ENCODE results near the gene CEP70.
"Not testable (repeated sequence)": the region's sequence is repeated elsewhere in the genome, so short reads cannot be mapped to it uniquely, and the experiment has no call there.

Gene CEP70

DNA sequence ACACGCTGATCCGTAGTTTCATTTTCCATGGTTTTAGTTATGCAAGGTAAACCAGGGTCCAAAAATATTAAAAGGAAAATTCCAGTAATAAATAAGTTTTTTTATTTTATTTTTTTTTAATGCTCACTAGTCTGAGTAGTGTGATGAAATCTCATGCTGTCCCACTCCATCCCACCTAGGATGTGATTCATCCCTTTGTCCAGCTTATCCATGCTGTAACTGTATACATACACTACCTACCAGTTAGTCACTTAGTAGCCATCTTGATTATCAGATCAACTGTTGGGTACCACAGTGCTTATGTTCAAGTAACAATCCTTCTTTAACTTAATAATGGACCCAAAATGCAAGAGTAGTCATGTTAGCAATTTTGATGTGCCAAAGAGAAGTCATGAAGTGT is 84.5 kb downstream of the CEP70 start:
- DNase-seq = no peak

DNA sequence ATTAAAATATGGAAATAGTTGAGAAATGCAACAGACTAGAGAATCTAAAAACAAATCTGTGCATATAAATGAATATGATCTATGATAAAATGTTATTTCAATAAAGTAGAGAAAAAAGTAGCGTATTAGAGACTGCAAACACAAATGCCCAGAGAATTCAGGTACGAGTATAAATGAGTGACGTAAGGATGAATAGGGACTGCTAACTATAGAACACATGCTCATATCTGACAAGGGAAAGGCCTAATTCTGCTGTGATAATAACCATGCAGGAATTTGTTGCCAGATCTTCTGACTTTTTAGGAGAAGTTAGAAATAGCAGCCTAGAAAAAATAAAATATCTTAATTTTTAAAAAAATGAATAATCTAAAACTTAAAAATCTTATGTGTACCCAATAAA is 86.5 kb downstream of the CEP70 start:
- DNase-seq = no peak

DNA sequence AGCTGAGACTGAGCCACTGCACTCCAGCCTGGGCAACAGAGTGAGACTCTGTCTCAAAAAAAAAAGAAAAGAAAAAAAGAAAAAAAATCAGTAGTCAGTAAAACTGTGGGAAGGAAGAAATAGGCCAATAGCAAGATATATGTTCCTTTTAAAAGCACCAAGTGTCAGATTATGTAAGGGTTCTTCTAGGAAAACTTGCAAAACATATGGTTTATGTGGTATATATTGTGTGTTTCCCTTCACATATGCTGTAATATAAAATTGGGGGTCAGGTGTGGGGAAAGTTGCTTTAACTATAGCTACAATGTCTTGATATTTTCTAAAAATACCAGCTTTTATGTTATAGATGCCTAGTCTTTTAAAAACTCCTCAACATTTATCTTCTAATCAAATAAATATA is 95.1 kb downstream of the CEP70 start:
- no peak for DNase-seq

DNA sequence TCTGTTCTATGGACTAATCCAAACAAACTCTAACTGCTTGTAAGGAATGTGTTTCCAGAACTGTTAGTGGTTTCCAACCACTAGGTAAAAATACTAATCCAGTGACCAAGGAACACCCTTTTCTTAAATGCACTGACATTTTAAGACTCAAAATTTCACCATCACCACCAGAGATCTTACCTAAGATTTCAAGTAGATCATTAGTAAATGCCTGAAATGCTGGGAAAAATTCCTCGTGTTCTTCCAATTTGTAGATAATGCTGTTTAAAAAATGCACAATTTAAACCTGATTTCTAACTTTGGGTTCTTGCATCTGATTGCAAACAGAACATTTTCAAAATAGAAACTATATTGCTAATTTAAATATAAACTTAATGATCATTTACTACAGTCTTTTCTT is 96.2 kb downstream of the CEP70 start:
- no peak for DNase-seq

DNA sequence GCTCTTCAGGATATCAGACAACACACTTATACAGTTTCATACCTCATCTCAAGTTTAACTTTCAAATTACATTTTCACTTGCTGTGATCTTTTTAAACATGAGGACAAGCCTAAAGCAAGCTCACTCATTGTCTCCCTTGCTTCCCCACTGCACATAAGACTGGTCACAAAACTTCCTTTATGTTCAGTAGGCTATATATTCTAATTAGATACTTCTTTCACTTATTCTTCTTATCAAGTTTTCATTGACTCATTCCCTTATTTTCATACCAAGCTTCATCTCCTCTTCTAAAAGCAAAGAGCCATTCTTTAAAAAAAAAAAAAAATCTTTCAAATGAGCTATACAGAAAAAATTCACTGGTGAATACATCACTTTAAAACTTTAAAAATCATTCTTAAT is 97.0 kb downstream of the CEP70 start:
- no peak for DNase-seq

DNA sequence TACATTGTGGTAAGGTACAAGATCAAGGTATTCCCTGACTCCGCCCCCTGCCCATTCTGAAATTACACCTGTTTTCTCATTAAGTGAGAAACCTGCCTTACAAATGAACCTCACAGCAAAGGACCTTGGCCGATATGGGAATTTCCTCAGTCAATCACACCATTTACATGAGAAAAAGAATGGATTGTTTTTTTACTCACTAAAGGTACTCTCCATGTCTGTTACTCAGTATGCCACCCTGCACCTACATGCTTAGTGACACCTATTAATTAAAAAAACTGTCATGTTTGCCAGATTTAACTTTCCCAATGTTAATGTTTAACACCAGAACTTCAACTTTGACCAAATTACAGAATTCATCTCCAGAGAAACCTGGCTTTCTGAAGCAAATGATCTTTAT is 97.6 kb downstream of the CEP70 start:
- DNase-seq = no peak

DNA sequence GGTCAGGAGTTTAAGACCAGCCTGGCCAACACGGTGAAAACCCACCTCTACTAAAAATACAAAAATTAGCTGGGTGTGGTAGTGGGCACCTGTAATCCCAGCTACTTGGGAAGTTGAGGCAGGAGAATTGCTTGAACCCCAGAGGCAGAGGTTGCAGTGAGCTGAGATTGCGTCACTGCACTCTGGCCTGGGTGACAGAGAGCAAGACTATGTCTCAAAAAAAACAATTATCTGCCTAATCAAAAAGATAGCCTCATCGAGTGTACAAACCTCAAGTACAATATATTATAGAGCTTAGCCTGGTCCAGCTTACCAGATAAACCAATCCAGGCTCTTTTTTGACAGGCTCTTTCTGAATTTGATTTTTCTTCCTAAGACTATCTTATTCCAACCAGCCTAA is 98.4 kb downstream of the CEP70 start:
- DNase-seq = not testable (repeated sequence)

DNA sequence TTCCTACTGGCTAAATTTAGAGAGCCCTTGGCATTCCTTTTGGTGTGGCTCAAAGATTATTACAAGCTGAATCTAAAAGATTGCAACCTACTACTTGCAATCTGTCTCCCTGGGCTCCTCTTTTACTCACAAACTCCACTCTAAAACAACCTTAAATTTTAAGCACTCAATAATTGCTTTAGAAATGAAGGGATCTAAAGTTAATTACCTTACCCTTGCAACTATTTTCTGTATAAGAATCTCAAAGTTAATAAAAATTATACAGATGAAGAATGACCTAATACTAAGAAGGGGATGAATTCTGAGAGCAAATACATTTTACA is 99.5 kb downstream of the CEP70 start:
- DNase-seq = no peak

DNA sequence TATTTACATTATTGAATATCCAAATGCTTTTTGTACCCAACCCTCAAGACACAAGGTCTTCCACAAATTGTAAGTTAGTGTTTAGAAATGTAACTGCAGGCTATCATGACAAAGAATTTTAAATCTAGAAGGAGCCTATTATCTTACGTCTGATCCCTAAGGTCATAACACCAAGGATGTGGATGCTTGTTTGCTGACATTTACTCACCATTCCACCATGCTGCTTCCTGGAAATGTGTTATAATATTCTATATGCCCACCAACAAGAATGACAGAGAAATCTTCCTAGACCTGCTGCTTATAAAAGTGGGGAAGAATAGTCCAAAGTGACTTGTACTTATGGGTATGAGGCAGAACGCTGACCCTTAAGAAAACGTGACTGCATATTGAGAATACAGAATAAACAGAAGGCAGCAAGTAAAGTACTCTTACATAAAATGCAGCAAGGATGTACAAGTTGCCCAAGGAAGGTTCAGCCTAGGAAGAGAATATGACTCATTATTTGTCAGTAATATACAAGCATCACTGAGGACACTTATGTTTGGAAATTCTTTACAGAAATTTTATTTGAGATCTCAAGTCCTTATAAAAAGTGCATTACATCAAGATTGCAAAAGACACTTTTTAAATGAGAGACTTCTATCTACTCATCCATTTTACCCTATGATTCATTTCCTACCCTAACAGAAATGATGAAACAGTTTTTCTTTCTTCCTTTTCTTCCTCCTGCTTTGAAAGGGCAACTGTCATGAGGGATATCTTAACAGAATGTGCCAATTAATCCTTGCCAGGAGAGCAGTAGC is 100.1 kb downstream of the CEP70 start:
- no peak for DNase-seq

DNA sequence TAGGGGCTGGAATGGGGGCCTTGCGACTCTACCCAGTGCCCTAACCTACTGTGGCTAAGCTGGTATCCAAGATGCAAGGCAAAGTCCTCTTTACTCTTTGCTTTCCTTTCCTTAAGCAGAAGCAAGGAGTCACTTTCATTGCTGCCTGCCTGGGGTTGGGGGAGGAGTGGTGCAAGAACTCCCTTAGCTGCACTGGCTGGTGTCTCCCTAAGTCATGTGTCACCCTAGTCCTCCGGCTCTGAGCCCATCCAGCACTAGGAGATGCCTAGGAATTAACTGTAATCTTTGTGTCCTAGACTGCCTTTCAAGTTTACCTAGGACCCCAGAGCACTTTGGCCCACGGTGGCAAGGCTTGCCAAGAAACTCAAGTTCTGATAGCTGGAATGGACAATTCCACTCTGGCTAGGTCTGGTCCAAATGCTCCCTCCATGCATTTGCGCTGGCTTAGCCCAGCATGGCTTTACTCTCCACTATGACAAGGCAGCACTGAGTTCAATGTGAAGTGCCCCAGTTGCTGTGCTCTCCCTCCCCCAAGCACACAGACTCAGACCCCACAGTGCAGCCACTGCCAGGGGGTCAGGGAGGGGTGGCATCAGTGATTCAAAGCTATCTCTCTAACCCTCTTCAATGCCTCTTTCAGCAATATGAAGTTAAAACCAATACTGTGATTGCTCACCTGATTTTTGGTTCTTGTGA is 100.9 kb downstream of the CEP70 start:
- no peak for DNase-seq

DNA sequence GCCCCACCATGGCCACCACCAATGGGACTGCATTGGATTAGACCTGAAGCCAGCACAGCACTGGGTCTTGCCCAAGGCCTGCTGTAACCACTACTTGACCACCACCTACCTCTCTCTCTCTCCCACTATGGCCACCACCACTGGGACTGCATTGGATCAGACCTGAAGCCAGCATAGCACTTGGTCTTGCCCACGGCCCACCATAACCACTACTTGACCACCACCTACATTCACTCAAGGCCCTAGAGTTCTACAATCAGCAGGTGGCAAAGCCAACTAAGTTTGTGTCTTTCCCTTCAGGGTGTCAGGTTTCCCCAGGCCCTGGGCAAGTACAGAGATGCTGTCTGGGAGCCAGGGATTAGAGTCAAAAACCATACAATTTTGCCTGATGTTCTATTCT is 102.1 kb downstream of the CEP70 start:
- DNase-seq = no peak

DNA sequence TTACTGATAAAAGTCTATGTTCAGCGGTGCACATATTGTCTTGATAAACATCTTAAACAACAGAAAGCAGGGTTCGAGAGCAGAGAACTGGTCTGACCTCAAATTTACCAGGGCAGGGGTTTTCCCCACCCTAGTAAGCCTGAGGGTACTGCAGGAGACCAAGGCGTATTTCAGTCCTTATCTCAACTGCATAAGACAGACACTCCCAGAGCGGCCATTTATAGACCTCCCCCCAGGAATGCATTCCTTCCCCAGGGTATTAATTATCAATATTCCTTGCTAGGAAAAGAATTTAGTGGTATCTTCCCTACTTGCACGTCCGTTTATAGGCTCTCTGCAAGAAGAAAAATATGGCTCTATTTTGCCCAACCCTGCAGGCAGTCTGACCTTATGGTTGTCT is 107.5 kb downstream of the CEP70 start:
- not testable (repeated sequence) for DNase-seq

DNA sequence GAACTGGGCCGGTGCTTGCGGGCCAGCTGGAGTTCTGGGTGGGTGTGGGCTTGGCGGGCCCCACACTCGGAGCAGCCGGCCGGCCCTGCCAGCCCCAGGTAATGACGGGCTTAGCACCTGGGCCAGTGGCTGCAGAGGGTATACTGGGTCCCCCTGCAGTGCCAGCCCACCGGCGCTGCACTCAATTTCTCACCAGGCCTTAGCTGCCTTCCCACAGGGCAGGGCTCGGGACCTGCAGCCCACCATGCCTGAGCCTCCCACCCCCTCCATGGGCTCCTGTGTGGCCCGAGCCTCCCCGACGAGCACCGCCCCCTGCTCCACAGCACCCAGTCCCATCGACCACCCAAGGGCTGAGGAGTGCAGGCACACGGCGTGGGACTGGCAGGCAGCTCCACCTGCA is 109.4 kb downstream of the CEP70 start:
- DNase-seq = not testable (repeated sequence)

DNA sequence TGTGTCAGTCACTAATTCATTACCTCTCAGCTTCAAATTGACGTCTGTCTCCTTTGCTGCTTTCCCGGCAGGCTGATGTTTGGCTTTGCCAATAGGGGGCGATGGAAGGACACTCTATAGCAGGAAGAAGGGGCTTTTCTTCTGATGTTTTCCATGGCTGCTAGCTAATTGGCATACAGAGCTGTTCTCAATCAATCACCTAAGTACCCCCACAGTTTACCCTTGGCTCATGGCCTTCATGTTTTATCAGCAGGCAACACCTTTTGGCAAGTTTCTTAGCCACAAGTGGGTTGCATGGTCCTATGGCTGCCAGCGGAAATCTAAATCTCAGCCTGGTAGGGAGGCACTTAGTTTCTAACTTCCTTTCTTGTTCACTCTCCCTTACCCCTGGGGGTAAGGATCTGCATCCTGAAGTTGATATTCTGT is 114.6 kb downstream of the CEP70 start:
- DNase-seq = no peak

DNA sequence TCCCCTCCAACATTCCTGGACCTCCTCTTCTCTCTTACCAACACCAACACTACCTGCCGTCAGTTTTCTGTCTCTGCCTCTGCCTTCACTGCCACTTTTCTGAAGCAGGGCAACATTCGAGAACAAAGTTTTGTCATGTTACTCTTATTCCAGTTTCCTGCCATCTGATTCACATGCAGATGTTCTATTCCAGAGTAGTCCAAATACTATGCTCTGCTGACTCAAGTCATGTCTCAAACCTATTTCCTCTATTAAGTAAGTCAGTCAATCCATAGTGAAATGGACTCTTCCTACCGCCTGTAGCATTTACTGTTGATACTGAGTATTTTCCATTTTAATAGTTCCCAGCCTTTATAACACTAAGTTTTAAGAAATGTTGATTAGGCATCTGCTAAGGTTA is 116.3 kb downstream of the CEP70 start:
- DNase-seq = no peak

DNA sequence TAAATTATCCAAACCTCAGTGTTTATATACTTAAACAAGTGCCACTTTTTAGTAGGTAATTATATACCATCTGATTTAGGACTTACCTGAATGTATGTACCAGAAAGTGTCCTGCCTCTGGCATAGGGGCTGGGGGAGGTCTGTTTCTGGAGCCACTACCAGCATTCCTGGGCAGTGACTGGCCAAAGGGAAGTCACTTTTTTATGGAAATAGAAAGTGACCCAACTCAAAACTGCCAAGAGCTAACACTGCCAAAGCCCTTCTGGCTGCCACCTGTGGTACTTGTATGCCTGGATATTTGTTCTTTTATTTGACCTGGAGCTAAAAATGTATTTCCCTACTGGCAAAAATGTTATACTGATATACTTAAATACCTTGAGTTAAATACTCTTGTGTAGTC is 116.9 kb downstream of the CEP70 start:
- DNase-seq = no peak

DNA sequence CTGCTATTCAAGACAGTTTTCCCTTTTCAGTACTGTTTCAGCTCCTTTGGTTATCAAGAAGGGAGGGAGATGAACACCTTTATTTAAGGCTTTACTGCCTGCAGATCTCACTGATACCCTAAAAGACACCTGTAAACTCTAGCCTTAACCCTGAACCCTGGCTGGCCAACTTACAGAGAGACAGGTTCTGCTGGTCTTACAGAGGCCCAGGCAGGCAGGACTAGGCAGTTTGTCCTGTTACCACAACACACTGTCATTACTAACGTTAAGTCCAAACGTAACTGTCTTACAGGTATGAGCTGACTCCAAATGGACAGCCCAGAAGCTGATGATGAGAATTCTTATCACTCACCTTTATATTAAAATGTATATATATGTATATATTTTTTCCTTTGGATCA is 117.5 kb downstream of the CEP70 start:
- DNase-seq = no peak

DNA sequence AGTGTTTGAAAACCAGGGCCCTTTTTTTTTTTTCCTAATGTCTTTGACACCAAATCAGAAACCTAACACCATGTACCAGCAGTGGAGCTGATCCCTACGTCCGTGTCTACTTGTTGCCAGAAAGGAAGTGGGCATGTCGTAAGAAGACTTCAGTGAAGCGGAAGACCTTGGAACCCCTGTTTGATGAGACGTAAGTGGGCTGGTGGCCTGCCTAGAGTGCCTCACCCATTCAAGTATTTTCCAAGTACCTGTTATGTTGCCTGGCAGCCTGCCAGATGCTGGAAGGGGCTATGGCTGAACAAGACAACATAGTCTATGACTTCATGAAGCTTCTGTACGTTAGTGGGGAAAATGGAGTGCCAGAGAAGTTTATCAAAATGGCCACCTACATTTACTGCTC is 119.9 kb downstream of the CEP70 start:
- no peak for DNase-seq

DNA sequence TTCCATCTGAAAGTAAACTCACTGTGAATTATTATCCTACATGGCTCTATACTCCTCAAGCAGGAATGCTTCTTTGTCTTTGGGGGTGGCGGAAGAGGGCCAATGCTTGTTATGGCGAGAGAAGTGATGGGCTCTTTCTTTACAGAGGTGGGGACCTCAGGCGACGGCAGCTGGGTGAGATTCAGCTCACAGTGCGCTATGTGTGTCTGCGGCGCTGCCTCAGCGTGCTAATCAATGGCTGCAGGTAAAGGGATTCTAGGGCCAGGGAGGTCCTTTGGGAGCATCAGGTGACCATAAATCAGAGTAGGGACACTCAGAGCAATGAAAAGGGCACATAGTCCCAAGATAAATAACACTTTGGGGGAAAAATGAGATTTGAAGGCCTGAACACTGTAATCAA is 120.7 kb downstream of the CEP70 start:
- no peak for DNase-seq

DNA sequence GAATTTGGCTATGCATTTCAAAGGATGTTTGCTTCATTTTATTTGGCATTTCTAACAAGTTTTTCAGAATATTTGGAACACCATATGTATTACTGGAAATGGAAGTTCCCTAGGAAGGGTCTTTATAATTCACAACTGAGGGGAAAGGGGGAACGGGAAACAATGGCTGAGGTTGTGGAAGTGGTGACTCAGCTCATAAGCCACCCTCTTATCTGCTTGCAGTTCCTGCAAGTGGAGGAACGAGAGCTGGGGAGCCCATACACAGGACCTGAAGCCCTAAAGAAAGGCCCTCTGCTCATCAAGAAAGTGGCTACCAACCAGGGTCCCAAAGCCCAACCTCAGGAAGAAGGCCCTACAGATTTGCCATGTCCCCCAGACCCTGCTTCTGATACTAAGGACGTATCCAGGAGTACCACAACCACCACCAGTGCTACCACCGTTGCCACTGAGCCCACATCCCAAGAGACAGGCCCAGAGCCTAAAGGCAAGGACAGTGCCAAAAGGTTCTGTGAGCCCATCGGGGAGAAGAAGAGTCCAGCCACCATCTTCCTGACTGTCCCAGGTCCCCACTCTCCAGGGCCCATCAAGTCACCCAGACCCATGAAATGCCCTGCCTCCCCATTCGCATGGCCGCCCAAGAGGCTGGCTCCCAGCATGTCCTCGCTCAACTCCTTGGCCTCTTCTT is 121.8 kb downstream of the CEP70 start:
- no peak for DNase-seq

DNA sequence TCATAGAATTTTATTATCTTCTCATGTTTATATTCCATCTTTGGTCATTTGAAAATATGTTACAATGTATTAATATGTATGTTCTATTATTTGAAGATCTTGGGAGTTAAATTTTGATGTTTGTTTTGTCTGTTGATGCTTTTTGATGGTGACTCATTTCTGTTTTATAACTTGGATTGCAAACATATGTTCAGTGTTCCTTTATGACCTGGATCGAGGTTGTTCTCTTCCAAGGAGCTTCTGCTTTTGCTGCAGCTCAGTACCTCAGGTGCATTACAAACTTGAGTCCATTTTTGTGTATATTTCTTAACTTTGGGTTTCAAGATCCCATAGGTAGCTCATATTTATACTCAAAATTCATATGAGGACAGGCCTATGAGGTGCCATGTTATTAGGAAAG is 122.6 kb downstream of the CEP70 start:
- no peak for DNase-seq

DNA sequence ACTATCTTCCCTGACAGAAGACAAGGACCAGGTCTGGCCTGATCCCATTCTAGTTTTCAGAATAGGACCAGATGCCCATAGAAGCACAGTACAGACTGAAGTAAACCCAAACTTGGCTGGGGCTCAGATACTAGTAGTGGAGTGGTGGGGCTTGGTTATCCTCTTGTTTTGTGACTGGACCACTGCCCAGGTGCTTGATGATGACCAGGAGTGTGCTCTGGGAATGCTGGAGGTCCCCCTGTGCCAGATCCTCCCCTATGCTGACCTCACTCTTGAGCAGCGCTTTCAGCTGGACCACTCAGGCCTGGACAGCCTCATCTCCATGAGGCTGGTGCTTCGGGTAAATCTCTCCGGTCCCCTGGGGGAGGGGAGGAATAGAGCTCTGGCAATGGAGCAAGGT is 123.4 kb downstream of the CEP70 start:
- DNase-seq = no peak

DNA sequence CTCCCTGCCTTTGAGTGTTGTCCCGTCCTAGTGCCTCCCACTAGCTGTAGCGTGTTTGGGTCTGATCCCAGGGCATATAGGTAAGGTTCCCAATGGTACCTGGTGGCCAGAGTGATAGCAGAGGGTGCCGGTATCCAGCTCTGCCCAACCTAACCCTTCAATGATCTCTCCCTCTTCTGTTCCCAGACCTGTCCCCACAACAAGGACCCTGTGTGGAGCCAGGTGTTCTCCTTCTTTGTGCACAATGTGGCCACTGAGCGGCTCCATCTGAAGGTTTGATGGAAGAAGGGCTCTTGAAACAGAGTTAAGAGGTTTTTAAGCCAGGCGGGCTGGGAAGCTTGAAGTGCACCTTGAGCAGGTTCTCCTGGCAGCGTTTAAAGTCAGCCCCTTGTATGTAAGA is 124.2 kb downstream of the CEP70 start:
- no peak for DNase-seq

DNA sequence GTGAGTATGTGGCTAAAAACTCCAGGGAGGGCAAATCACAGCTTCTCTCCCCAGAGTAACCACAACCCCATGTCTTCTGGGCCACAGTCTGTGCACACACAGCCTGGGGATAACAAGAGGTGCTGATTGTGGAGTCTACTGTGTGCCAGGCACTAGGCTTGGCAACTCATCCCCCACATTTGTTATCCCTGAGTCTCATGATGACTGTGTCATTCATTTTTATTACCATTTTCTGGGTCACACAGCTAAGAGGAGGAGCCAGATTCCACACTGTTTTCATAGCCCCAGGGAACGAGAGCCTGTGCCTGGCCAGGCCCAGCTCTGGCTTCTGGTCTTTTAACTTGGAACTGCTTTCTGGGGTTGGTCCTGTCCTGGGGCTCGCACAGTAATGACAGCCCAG is 125.2 kb downstream of the CEP70 start:
- DNase-seq = no peak
